Measurements from ENCODE around the gene OIP5. TPM values are rescaled to one million over a fixed set of nuclear protein-coding genes. Genes with fewer than 3 reads are reported as not detected.

OIP5 gene
- total and polyA plus RNA-seq, 9 of the 15 experiments (the other 6 are each of a cell fraction or from before 2014, with no cell fraction given): 8.3 to 54.8 (median 35.3) TPM

- peaks cover 4% of the 10 kb centered on the region; the same call in 1 of the 2 replicates for H4K20me1 ChIP-seq (replicated peaks; ENCODE audit: control insufficient read depth, insufficient read depth, low read length)
- peak overlapping the region; percentile 88 to 90 for H3K9ac ChIP-seq (ENCODE audit: insufficient read depth in 1 of 2, low read depth in 2 of 2, low read length in 2 of 2)
- ATAC-seq (0 out of 3 replicates have a peak, but pooled peaks have one; percentile 10), FAIRE-seq (no peak), DNase-seq (ENCODE audit: extremely low read depth in 1 of 4, low spot score in 3 of 4) (peak in 1 of 4 experiments; percentile 39)
- BruUV-seq (replicated peaks): no TSS peak
- POLR2A ChIA-PET: interaction anchor here (0.8 to 1.1 kb wide), 3 partner anchors 9 to 100 kb away, joined by 3 to 4 read pairs (median 4); partner anchors contain the start of genes CHP1 and EXD1
- H3K9me3 ChIP-seq (replicated peaks; ENCODE audit: control insufficient read depth, insufficient read depth, low read depth, low read length): no peaks in the 10 kb centered on the region
- H3K27ac ChIP-seq (ENCODE audit: extremely low read depth, low read depth, low read length): no peak overlapping the region; the same call in 2 of the 3 replicates
- no peaks in the 10 kb centered on the region for H3K27me3 ChIP-seq (ENCODE audit: control insufficient read depth in 2 of 2, insufficient read depth in 2 of 2, low read length in 2 of 2)
- WGBS (ENCODE audit: insufficient coverage, low coverage, missing lambda C conversion rate): 23% methylated on average over 6 of the region's 6 CpGs
- H3K79me2 ChIP-seq (ENCODE audit: control insufficient read depth, insufficient read depth, low read length): peaks cover 54% of the 10 kb centered on the region
- CTCF ChIA-PET (ENCODE audit: low intra/inter-chr PET ratio): no interaction called here
- no peaks in the 10 kb centered on the region for H3K9me1 ChIP-seq (ENCODE audit: control insufficient read depth, insufficient read depth, low read length)
- peaks cover 0 to 5% of the 10 kb centered on the region in 2 experiments; a peak in 2 of 5 replicates for H3K4me1 ChIP-seq (replicated peaks in 1 of 2; ENCODE audit: control insufficient read depth in 2 of 2, insufficient read depth in 2 of 2, low read length in 2 of 2)
- TF ChIP-seq FOXJ3 (CRISPR knock-in tag; IDR thresholded peaks at IDR 0.05): no peak
- TF ChIP-seq ZNF280B (CRISPR knock-in tag; IDR thresholded peaks at IDR 0.05): no peak
- no peak for TF ChIP-seq ZBTB34 (CRISPR knock-in tag; IDR thresholded peaks at IDR 0.05)
- TF ChIP-seq ZBTB40 (IDR thresholded peaks at IDR 0.05): no peak
- TF ChIP-seq ZBTB40 (CRISPR knock-in tag; IDR thresholded peaks at IDR 0.05): no peak
- no peak for TF ChIP-seq ZNF589 (CRISPR knock-in tag; IDR thresholded peaks at IDR 0.05; ENCODE audit: low read depth)
- TF ChIP-seq POLR2AphosphoS2 (IDR thresholded peaks at IDR 0.05; ENCODE audit: low read length): no peak
- no peak for TF ChIP-seq ZNF282 (CRISPR knock-in tag; IDR thresholded peaks at IDR 0.05)
- no peak for TF ChIP-seq SREBF1 (IDR thresholded peaks at IDR 0.05; ENCODE audit: borderline replicate concordance, low read depth, low read length)
- no peak for TF ChIP-seq KLF1 (tag; IDR thresholded peaks at IDR 0.05)
- in situ Hi-C loops (cut with MboI) (no loop called here), intact Hi-C loops (cut with micrococcal nuclease) (loop anchor here (5.0 kb wide), 1 partner anchor 49 kb away; no protein-coding TSS in a partner anchor)
- H3K4me2 ChIP-seq (ENCODE audit: insufficient read depth, low read length): peak overlapping the region; percentile 95
- peak overlapping the region; percentile 98 for H2AFZ ChIP-seq (ENCODE audit: low read depth, low read length)
- peaks cover 17% of the 10 kb centered on the region for H3K36me3 ChIP-seq (ENCODE audit: control insufficient read depth, insufficient read depth, low read length)
- H3K4me3 ChIP-seq: peak overlapping the region; percentile 83
These were observed 1.1 kb downstream of the OIP5 start for GRCh38 chr15:41331281-41331680.

Data from K562 (cell line).